Activated CD4-positive, alpha-beta T cell treated with anti-CD3 and anti-CD28 coated beads for 1 hour (primary cell): ENCODE data around the gene SPEN.
"Not testable (repeated sequence)": the region's sequence is repeated elsewhere in the genome, so short reads cannot be mapped to it uniquely, and the experiment has no call there.

Experiments used
- DNase-seq: peaks from one replicate; pipeline ENCODE4 v3.0.0-alpha.2; 2020

Gene SPEN

GRCh38 chr1:15847100-15847892 is at the start of gene SPEN:
SPEN (plus strand) TSS chr1:15847707; CDS start chr1:15848068, 361 bp downstream.
- peak; percentile 98 for DNase-seq

- no peak for DNase-seq
Measured at GRCh38 chr1:15799004-15799867, 48.3 kb upstream of the SPEN start.

GRCh38 chr1:15799928-15800835 is 47.3 kb upstream of the SPEN start:
- DNase-seq = no peak

- no peak for DNase-seq
Measured at GRCh38 chr1:15802234-15802965, 45.1 kb upstream of the SPEN start.

- DNase-seq = no peak
Measured at GRCh38 chr1:15803380-15803779, 44.1 kb upstream of the SPEN start.

- DNase-seq = no peak
Measured at GRCh38 chr1:15804060-15804459, 43.4 kb upstream of the SPEN start.

GRCh38 chr1:15807121-15807520 is 40.4 kb upstream of the SPEN start:
- DNase-seq = no peak

GRCh38 chr1:15807549-15807948 is 40.0 kb upstream of the SPEN start, which contains the start of gene UQCRHL:
UQCRHL (minus strand) TSS chr1:15807649; CDS start chr1:15807649, 0 bp downstream.
- not testable (repeated sequence) for DNase-seq

GRCh38 chr1:15808955-15809354 is 38.6 kb upstream of the SPEN start:
- no peak for DNase-seq

- DNase-seq = no peak
Measured at GRCh38 chr1:15810073-15810472, 37.4 kb upstream of the SPEN start.

- DNase-seq = no peak
Measured at GRCh38 chr1:15816674-15817073, 30.8 kb upstream of the SPEN start.

- DNase-seq = no peak
Measured at GRCh38 chr1:15820478-15820877, 27.0 kb upstream of the SPEN start.

- DNase-seq = no peak
Measured at GRCh38 chr1:15825800-15826199, 21.7 kb upstream of the SPEN start.

GRCh38 chr1:15826810-15827507 is 20.5 kb upstream of the SPEN start:
- DNase-seq = no peak

GRCh38 chr1:15827567-15827966 is 19.9 kb upstream of the SPEN start:
- not testable (repeated sequence) for DNase-seq

- DNase-seq = not testable (repeated sequence)
Measured at GRCh38 chr1:15828931-15829330, 18.6 kb upstream of the SPEN start.

- no peak for DNase-seq
Measured at GRCh38 chr1:15830258-15830657, 17.2 kb upstream of the SPEN start.

GRCh38 chr1:15833069-15833679 is 14.3 kb upstream of the SPEN start:
- DNase-seq = peak; percentile 33

- no peak for DNase-seq
Measured at GRCh38 chr1:15833842-15834405, 13.6 kb upstream of the SPEN start.

GRCh38 chr1:15834406-15835204 is 12.9 kb upstream of the SPEN start:
- DNase-seq = peak; percentile 82
